WTC11 (cell line): ENCODE results near the gene OAF. TPM values are rescaled to one million over a fixed set of nuclear protein-coding genes. Genes with fewer than 3 reads are reported as not detected.

Experiments
- ATAC-seq: fragments of 200-7000 bp; cut with Tn5 transposase; 2 replicates; pipeline ENCODE4 v1.10.0; 2021; ENCODE audit warnings: mild to moderate bottlenecking, moderate library complexity
- CTCF ChIA-PET: fragments of 300-600 bp; sonication (Branson Sonifier 250); formaldehyde crosslinking; loops from one replicate; lab custom pipeline; 2021; ENCODE audit warnings: antibody characterized with exemption; lab: Charles Lee
- POLR2A ChIA-PET: fragments of 350-600 bp; sonication (Branson Sonifier 250); formaldehyde crosslinking; loops from one replicate; lab custom pipeline; 2021; ENCODE audit warnings: antibody characterized with exemption; lab: Charles Lee
- DNase-seq: peaks from one replicate; pipeline ENCODE4 v3.0.0; 2021; ENCODE audit warnings: low spot score
- H3K27ac Mint-ChIP-seq: 2 replicates; pipeline ENCODE4 v1.8.0; 2021; ENCODE audit warnings: mixed read lengths
- H3K27me3 Mint-ChIP-seq: 2 replicates; pipeline ENCODE4 v1.8.0; 2021; ENCODE audit warnings: low read depth, mild to moderate bottlenecking, moderate library complexity, mixed read lengths
- H3K36me3 Mint-ChIP-seq: 2 replicates; pipeline ENCODE4 v1.8.0; 2021; ENCODE audit warnings: mixed read lengths
- H3K4me1 Mint-ChIP-seq: 2 replicates; pipeline ENCODE4 v1.8.0; 2022; ENCODE audit warnings: mixed read lengths
- H3K4me3 Mint-ChIP-seq: 2 replicates; pipeline ENCODE4 v1.8.0; 2021; ENCODE audit warnings: mild to moderate bottlenecking, moderate library complexity, mixed read lengths
- H3K9me3 Mint-ChIP-seq: 2 replicates; pipeline ENCODE4 v1.8.0; 2021; ENCODE audit warnings: mixed read lengths
- CBFB ChIP-seq: sonication (generic); formaldehyde crosslinking; IDR thresholded peaks from 2 replicates; pipeline ENCODE4 v1.8.1; 2022; ENCODE audit warnings: mild to moderate bottlenecking, low read depth, missing genetic modification reagents
- CREB1 ChIP-seq: sonication (generic); formaldehyde crosslinking; IDR thresholded peaks from 2 replicates; pipeline ENCODE4 v1.8.0; 2023; ENCODE audit warnings: mild to moderate bottlenecking, missing genetic modification reagents
- EMX1 ChIP-seq: fragments of 250-450 bp; sonication (Bioruptor Pico); IDR thresholded peaks from 2 replicates; pipeline ENCODE4 v1.8.0; 2021; ENCODE audit warnings: mild to moderate bottlenecking
- IRF2 ChIP-seq: sonication (generic); formaldehyde crosslinking; IDR thresholded peaks from 2 replicates; pipeline ENCODE4 v1.8.0; 2022; ENCODE audit warnings: low read depth, missing genetic modification reagents, borderline replicate concordance
- NR1H2 ChIP-seq: sonication (generic); formaldehyde crosslinking; IDR thresholded peaks from 2 replicates; pipeline ENCODE4 v1.9.0; 2021; ENCODE audit warnings: mild to moderate bottlenecking, moderate library complexity, missing genetic modification reagents
- NR2C2 ChIP-seq: sonication (generic); formaldehyde crosslinking; IDR thresholded peaks from 2 replicates; pipeline ENCODE4 v1.8.0; 2022; ENCODE audit warnings: mild to moderate bottlenecking, missing genetic modification reagents
- NR3C1 ChIP-seq: sonication (generic); formaldehyde crosslinking; conservative IDR thresholded peaks from 2 replicates; pipeline ENCODE4 v1.8.1; 2023; ENCODE audit warnings: low read depth, mild to moderate bottlenecking, missing genetic modification reagents
- RORB ChIP-seq: fragments of 250-450 bp; sonication (Bioruptor Pico); IDR thresholded peaks from 2 replicates; pipeline ENCODE4 v1.9.0; 2021; ENCODE audit warnings: mild to moderate bottlenecking
- SP1 ChIP-seq: sonication (generic); formaldehyde crosslinking; conservative IDR thresholded peaks from 2 replicates; pipeline ENCODE4 v1.8.1; 2022; ENCODE audit warnings: missing genetic modification reagents
- TCF7 ChIP-seq: sonication (generic); formaldehyde crosslinking; IDR thresholded peaks from 2 replicates; pipeline ENCODE4 v1.8.0; 2022; ENCODE audit warnings: mild to moderate bottlenecking, low read depth, missing genetic modification reagents, moderate library complexity
- ZNF416 ChIP-seq: fragments of 250-450 bp; sonication (Bioruptor Pico); IDR thresholded peaks from 2 replicates; pipeline ENCODE4 v1.9.0; 2021; ENCODE audit warnings: mild to moderate bottlenecking, inconsistent platforms
- ZNF423 ChIP-seq: fragments of 250-450 bp; sonication (Bioruptor Pico); IDR thresholded peaks from 2 replicates; pipeline ENCODE4 v2.1.2; 2022; ENCODE audit warnings: mild to moderate bottlenecking, moderate library complexity
- total RNA-seq: library from RNA; stranded (reverse); gene quantifications from 3 replicates; pipeline ENCODE4 v1.2.3, GENCODE V29; 2021
- TF ChIP-seq, protein P1 (sequence below): sonication (generic); formaldehyde crosslinking; IDR thresholded peaks from 2 replicates; pipeline ENCODE4 v1.8.1; 2022; ENCODE audit warnings: low read depth, missing genetic modification reagents, borderline replicate concordance
- TF ChIP-seq, protein P2 (sequence below): sonication (generic); formaldehyde crosslinking; IDR thresholded peaks from 2 replicates; pipeline ENCODE4 v1.8.1; 2023; ENCODE audit warnings: mild to moderate bottlenecking, missing genetic modification reagents, borderline replicate concordance
- TF ChIP-seq, protein P3 (sequence below): fragments of 250-450 bp; sonication (Bioruptor Pico); conservative IDR thresholded peaks from 2 replicates; pipeline ENCODE4 v1.9.0; 2021; ENCODE audit warnings: mild to moderate bottlenecking
- TF ChIP-seq, protein P4 (sequence below): sonication (generic); formaldehyde crosslinking; IDR thresholded peaks from 2 replicates; pipeline ENCODE4 v1.8.1; 2022; ENCODE audit warnings: mild to moderate bottlenecking, moderate library complexity, missing genetic modification reagents
- TF ChIP-seq, protein P5 (sequence below): sonication (generic); formaldehyde crosslinking; conservative IDR thresholded peaks from 2 replicates; pipeline ENCODE4 v1.8.1; 2023; ENCODE audit warnings: mild to moderate bottlenecking, low read depth, missing genetic modification reagents, moderate library complexity

Gene OAF
- total RNA-seq, 1 experiment from 2014 or later = 5.6 TPM

DNA sequence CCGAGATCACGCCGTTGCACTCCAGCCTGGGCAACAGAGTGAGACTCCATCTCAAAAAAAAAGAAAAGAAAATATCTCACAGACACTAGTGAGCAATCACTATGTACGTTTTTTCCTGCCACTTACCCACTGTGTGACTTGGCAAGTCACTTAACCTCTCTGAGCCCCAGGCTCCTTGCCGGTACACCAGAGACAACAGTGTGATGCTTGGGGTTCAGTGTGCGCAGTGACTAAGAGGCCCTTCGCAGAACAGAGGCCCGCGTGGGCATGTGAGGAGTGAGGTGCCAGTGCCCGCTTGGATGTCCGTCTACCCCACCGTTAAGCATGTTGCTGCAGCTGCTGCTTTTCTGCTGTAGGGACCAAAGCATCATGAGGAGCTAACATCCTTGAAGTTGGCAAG lies 6.7 kb downstream of the OAF start (continued):
- TF ChIP-seq, protein P1, sequence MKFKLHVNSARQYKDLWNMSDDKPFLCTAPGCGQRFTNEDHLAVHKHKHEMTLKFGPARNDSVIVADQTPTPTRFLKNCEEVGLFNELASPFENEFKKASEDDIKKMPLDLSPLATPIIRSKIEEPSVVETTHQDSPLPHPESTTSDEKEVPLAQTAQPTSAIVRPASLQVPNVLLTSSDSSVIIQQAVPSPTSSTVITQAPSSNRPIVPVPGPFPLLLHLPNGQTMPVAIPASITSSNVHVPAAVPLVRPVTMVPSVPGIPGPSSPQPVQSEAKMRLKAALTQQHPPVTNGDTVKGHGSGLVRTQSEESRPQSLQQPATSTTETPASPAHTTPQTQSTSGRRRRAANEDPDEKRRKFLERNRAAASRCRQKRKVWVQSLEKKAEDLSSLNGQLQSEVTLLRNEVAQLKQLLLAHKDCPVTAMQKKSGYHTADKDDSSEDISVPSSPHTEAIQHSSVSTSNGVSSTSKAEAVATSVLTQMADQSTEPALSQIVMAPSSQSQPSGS (CRISPR knock-in tag) = no peak
- no peak for TF ChIP-seq NR1H2 (CRISPR knock-in tag)
- no peak for TF ChIP-seq EMX1 (CRISPR knock-in tag)

DNA sequence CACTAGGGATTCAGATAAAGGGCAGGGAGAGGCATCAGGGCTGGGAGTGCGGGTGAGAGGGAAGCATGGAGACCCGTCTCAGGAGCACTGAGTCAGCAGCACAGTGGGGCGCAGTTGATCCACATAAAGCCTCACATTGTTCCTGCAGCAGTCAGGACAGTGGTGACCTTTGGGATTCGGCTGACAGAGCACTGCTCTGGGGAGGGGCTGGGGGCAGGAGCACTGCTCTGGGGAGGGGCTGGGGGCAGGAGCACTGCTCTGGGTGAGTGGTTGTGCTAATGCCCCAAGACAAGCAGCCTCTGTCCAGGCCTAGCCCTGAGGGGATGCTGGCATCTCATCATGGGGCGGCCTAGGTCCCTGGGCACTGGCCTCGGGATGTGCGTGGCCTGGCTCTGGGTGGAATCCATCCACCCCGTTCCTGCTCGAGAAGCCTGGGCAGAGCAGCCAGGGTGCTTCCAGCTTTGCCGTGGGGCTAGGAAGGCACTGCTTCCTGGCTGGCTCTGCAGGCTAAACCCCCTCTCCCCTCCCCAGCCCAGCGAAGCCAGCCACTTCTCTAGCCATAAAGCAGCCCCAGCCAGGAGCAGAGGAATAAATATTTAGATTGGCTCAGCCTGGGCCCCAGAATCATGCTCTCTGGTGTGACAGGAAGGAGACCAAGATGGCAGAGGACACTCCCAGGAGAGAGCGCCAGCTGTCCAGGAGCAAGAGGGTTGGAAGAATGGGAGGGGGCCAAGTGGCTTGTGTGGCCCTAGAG lies 7.3 kb downstream of the OAF start:
- DNase-seq (no peak), ATAC-seq (peak; percentile 17; the same call in 1 of the 2 replicates)
- TF ChIP-seq NR2C2 (CRISPR knock-in tag) (no peak), IRF2 (CRISPR knock-in tag) (no peak), ZNF423 (no peak)
- no peak overlapping the region for H3K27ac Mint-ChIP-seq
- H3K9me3 Mint-ChIP-seq = no peaks in the 10 kb centered on the region
- H3K4me1 Mint-ChIP-seq = peaks cover 17% of the 10 kb centered on the region
- peaks cover 69% of the 10 kb centered on the region for H3K27me3 Mint-ChIP-seq
- CTCF ChIA-PET = interaction anchor here (0.6 to 3.4 kb wide), 4 partner anchors 11 to 184 kb away, joined by 4 to 13 read pairs (median 8); no protein-coding TSS in a partner anchor
- no peaks in the 10 kb centered on the region for H3K36me3 Mint-ChIP-seq
- no peak overlapping the region for H3K4me3 Mint-ChIP-seq
- POLR2A ChIA-PET = no interaction called here

DNA sequence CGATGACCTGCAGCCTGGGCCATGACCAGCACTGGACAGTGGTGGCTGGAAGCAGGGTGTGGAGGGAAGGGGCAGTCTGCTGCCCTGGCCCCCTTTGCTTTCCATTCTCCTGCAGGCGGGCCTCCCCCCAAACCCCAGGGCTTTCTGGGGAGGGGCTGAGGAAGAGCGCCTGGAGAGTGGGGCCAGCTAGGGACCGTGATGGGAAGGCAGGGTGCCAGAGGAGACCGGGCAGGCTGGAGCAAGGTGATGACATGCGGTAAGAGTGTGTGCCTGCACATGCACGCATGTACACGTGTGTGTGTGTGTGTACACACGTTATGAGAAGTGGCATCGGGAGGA lies 7.8 kb downstream of the OAF start:
- CTCF ChIA-PET = interaction anchor here (0.6 to 3.4 kb wide), 3 partner anchors 10 to 158 kb away, joined by 4 to 13 read pairs (median 11); no protein-coding TSS in a partner anchor
- Mint-ChIP-seq H3K9me3 (no peaks in the 10 kb centered on the region), H3K27ac (no peak overlapping the region), H3K4me1 (peaks cover 13% of the 10 kb centered on the region), H3K36me3 (no peaks in the 10 kb centered on the region), H3K4me3 (no peak overlapping the region), H3K27me3 (peaks cover 64% of the 10 kb centered on the region)
- DNase-seq (no peak), ATAC-seq (no peak)
- TF ChIP-seq, protein P2, sequence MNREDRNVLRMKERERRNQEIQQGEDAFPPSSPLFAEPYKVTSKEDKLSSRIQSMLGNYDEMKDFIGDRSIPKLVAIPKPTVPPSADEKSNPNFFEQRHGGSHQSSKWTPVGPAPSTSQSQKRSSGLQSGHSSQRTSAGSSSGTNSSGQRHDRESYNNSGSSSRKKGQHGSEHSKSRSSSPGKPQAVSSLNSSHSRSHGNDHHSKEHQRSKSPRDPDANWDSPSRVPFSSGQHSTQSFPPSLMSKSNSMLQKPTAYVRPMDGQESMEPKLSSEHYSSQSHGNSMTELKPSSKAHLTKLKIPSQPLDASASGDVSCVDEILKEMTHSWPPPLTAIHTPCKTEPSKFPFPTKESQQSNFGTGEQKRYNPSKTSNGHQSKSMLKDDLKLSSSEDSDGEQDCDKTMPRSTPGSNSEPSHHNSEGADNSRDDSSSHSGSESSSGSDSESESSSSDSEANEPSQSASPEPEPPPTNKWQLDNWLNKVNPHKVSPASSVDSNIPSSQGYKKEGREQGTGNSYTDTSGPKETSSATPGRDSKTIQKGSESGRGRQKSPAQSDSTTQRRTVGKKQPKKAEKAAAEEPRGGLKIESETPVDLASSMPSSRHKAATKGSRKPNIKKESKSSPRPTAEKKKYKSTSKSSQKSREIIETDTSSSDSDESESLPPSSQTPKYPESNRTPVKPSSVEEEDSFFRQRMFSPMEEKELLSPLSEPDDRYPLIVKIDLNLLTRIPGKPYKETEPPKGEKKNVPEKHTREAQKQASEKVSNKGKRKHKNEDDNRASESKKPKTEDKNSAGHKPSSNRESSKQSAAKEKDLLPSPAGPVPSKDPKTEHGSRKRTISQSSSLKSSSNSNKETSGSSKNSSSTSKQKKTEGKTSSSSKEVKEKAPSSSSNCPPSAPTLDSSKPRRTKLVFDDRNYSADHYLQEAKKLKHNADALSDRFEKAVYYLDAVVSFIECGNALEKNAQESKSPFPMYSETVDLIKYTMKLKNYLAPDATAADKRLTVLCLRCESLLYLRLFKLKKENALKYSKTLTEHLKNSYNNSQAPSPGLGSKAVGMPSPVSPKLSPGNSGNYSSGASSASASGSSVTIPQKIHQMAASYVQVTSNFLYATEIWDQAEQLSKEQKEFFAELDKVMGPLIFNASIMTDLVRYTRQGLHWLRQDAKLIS (CRISPR knock-in tag) = no peak
- no peak for TF ChIP-seq CREB1 (CRISPR knock-in tag)
- TF ChIP-seq RORB = no peak
- TF ChIP-seq, protein P3, sequence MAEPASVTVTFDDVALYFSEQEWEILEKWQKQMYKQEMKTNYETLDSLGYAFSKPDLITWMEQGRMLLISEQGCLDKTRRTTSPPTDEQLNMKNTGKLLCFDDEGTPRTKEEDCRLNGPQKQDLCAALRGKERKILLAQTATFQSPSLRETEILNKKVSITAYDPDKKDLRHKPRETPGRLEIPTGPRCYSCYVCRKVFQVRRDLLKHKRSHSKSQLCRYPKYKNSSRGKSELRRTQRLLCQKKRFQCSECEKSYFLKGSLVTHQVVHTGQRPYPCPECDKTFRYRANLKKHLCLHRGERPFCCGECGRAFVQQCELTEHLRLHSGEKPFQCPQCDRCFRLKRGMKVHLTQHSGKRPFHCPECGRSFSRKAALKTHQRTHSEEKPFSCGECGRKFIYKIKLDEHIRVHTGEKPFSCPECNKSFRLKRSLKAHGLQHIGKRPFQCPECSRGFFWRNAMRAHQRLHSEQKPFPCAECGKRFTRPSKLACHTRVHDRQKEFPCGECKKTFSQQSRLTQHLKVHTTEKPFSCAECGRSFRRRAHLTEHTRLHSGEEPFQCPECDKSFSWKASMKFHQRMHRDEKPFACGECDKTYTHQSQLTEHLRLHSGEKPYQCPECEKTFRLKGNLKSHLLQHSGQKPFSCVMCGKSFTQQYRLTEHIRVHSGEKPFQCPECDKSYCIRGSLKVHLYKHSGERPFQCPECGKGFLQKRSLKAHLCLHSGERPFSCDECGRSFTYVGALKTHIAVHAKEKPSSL (CRISPR knock-in tag) = no peak
- no peak for TF ChIP-seq SP1 (CRISPR knock-in tag)
- POLR2A ChIA-PET = no interaction called here

DNA sequence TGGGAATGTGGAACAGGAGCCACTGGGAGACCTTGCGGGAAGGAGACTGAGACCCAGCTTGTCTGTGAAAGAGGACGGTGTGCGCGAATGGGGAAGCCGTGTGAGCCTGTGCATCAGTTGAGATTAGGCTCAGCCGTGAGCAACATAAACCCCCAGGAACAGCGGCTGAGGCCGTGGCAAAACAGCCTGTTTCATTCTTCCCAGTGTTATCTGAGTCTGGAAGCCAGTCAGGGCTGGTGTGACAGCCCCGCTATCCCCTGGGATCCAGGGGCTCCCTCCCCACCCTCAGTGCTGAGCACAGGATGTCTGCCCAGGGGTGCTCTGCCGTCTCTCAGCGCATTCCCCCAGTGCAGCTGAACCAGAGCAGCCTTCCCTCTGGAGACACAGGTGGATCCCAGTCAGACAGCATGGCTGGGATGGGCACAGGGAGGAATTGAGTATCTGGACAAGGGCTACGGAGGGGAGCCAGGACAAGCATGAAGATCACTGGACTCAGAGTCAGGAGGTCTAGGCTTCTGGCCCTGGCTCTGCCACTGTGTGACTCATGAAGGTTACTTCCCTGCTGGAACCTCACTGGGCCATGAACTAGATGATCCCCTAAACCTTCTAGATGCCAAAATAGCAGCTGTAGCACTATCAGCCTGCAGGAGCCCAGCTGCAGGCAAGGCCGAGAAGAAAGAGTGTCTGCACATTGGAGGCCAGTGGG lies 8.6 kb downstream of the OAF start:
- Mint-ChIP-seq H3K4me1 (peaks cover 15% of the 10 kb centered on the region), H3K36me3 (no peaks in the 10 kb centered on the region), H3K9me3 (no peaks in the 10 kb centered on the region), H3K4me3 (no peak overlapping the region), H3K27ac (no peak overlapping the region), H3K27me3 (peaks cover 62% of the 10 kb centered on the region)
- ATAC-seq (no peak), DNase-seq (no peak)
- ChIA-PET CTCF (interaction anchor here (1.6 to 3.4 kb wide), 2 partner anchors 10 kb away, joined by 5 to 11 read pairs; no protein-coding TSS in a partner anchor), POLR2A (no interaction called here)
- TF ChIP-seq, protein P4, sequence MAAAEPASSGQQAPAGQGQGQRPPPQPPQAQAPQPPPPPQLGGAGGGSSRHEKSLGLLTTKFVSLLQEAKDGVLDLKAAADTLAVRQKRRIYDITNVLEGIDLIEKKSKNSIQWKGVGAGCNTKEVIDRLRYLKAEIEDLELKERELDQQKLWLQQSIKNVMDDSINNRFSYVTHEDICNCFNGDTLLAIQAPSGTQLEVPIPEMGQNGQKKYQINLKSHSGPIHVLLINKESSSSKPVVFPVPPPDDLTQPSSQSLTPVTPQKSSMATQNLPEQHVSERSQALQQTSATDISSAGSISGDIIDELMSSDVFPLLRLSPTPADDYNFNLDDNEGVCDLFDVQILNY (CRISPR knock-in tag) = no peak
- TF ChIP-seq NR3C1 (CRISPR knock-in tag) (no peak), CBFB (CRISPR knock-in tag) (no peak), CREB1 (CRISPR knock-in tag) (no peak), TCF7 (CRISPR knock-in tag) (no peak), ZNF416 (no peak)
- TF ChIP-seq, protein P5, sequence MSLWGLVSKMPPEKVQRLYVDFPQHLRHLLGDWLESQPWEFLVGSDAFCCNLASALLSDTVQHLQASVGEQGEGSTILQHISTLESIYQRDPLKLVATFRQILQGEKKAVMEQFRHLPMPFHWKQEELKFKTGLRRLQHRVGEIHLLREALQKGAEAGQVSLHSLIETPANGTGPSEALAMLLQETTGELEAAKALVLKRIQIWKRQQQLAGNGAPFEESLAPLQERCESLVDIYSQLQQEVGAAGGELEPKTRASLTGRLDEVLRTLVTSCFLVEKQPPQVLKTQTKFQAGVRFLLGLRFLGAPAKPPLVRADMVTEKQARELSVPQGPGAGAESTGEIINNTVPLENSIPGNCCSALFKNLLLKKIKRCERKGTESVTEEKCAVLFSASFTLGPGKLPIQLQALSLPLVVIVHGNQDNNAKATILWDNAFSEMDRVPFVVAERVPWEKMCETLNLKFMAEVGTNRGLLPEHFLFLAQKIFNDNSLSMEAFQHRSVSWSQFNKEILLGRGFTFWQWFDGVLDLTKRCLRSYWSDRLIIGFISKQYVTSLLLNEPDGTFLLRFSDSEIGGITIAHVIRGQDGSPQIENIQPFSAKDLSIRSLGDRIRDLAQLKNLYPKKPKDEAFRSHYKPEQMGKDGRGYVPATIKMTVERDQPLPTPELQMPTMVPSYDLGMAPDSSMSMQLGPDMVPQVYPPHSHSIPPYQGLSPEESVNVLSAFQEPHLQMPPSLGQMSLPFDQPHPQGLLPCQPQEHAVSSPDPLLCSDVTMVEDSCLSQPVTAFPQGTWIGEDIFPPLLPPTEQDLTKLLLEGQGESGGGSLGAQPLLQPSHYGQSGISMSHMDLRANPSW (CRISPR knock-in tag) = no peak
